ENCODE results near the gene BLOC1S5. TPM values are rescaled to one million over a fixed set of nuclear protein-coding genes. Genes with fewer than 3 reads are reported as not detected.

The BLOC1S5 gene
- total and polyA plus RNA-seq, 2 experiments from 2014 or later, result 13.1 to 14.0 TPM

GRCh38 chr6:8102122-8102958 lies 38.2 kb upstream of the BLOC1S5 start, which contains the start of gene EEF1E1:
TSS of gene EEF1E1 (minus strand) at chr6:8102548. CDS start at chr6:8102521, 27 bp downstream.
- Histone ChIP-seq H3K4me3 (peak within 1 kb of the TSS; percentile 93), H3K27ac (peak within 1 kb of the TSS; percentile 53), H3K9me3 (ENCODE audit: low read depth) (no peaks in the 10 kb centered on the region), H3K36me3 (ENCODE audit: low read depth) (no peaks in the 10 kb centered on the region), H4K20me1 (ENCODE audit: insufficient read depth) (no peaks in the 10 kb centered on the region), H3K79me2 (ENCODE audit: insufficient read depth) (peaks cover 45% of the 10 kb centered on the region), H2AFZ (peak within 1 kb of the TSS; percentile 92), H3K9ac (peak within 1 kb of the TSS; percentile 85), H3K4me2 (ENCODE audit: unreplicated experiment) (peak within 1 kb of the TSS; percentile 90), H3K4me1 (ENCODE audit: insufficient read depth) (peaks cover 4% of the 10 kb centered on the region), H3F3A (ENCODE audit: insufficient read depth) (peaks cover 5% of the 10 kb centered on the region; the same call in 1 of the 2 replicates), H3K27me3 (replicated peaks; ENCODE audit: insufficient read depth) (no peaks in the 10 kb centered on the region), H3K9me2 (ENCODE audit: insufficient read depth) (no peaks in the 10 kb centered on the region)
- no peak for TF ChIP-seq EZH2 (IDR thresholded peaks at IDR 0.05; ENCODE audit: insufficient read depth, poor library complexity, severe bottlenecking)
- no peak for TF ChIP-seq EZH2phosphoT487 (IDR thresholded peaks at IDR 0.05; ENCODE audit: insufficient read depth, low read depth)
- peak; percentile 98 for DNase-seq
- in situ Hi-C loops (cut with MboI), result no loop called here
- WGBS, 2 experiments (ENCODE audit: low coverage in 1 of 2, low lambda C conversion rate in 2 of 2, missing lambda C conversion rate in 2 of 2), result 1% methylated on average over 34 to 38 of the region's 43 CpGs

DNA sequence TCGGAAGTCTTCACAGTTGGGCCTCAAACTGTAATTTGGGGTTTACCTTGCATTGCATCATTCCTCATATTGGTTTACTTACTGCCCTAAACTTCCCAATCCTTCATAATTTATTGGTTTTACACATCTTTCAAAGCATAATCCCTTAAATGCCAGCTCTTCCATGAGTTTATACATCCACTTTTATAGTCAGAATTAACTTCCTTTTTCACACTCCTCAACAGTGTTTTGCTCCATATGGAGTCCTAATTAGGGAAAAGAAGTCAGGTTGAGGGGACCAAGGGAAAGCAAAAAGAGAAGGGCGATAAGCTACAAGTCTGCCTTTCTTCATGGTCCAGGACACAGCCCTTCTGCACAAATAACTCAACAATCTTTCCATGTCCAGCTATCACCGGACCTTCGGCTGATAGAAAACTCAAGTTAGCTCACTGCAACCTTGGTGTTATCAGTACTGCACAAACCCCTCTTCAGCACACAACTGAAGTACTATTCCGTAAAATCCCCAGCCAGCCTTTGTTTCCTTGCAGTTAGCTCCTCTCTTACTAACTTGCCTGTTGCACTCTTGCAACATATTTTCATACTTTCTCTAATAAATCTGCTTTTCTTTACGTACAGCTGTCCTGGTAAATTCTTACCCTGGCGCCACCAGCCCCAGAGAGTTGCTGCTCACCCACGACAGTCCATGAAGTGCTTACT lies 36.1 kb upstream of the BLOC1S5 start:
- TF ChIP-seq EZH2 (IDR thresholded peaks at IDR 0.05; ENCODE audit: insufficient read depth, poor library complexity, severe bottlenecking) (no peak), EZH2phosphoT487 (IDR thresholded peaks at IDR 0.05; ENCODE audit: insufficient read depth, low read depth) (no peak)
- no peaks in the 10 kb centered on the region for H3K9me2 ChIP-seq (ENCODE audit: insufficient read depth)
- H3F3A ChIP-seq (ENCODE audit: insufficient read depth), result peaks cover 5% of the 10 kb centered on the region; the same call in 1 of the 2 replicates
- H3K27me3 ChIP-seq (replicated peaks; ENCODE audit: insufficient read depth), result no peaks in the 10 kb centered on the region
- H3K9ac ChIP-seq, result no peak overlapping the region
- H3K4me2 ChIP-seq (ENCODE audit: unreplicated experiment), result no peak overlapping the region
- no peak overlapping the region for H2AFZ ChIP-seq
- WGBS, 2 experiments (ENCODE audit: low coverage in 1 of 2, low lambda C conversion rate in 2 of 2, missing lambda C conversion rate in 2 of 2), result 96 to 99% methylated on average over 8 of the region's 8 CpGs
- H3K9me3 ChIP-seq (ENCODE audit: low read depth), result no peaks in the 10 kb centered on the region
- in situ Hi-C loops (cut with MboI), result no loop called here
- no peak overlapping the region for H3K27ac ChIP-seq
- peaks cover 13% of the 10 kb centered on the region; the same call in 1 of the 2 replicates for H3K36me3 ChIP-seq (ENCODE audit: low read depth)
- H3K4me3 ChIP-seq, result no peak overlapping the region
- DNase-seq, result no peak
- H4K20me1 ChIP-seq (ENCODE audit: insufficient read depth), result no peaks in the 10 kb centered on the region
- H3K79me2 ChIP-seq (ENCODE audit: insufficient read depth), result peaks cover 57% of the 10 kb centered on the region
- H3K4me1 ChIP-seq (ENCODE audit: insufficient read depth), result peaks cover 4% of the 10 kb centered on the region

GRCh38 chr6:8090650-8091049 lies 26.5 kb upstream of the BLOC1S5 start:
- Histone ChIP-seq H3K27me3 (replicated peaks; ENCODE audit: insufficient read depth) (no peaks in the 10 kb centered on the region), H3K79me2 (ENCODE audit: insufficient read depth) (peaks cover 23% of the 10 kb centered on the region), H3K4me3 (no peak overlapping the region), H3K27ac (no peak overlapping the region), H3K4me1 (ENCODE audit: insufficient read depth) (peaks cover 5% of the 10 kb centered on the region), H3F3A (ENCODE audit: insufficient read depth) (peaks cover 9% of the 10 kb centered on the region), H3K4me2 (ENCODE audit: unreplicated experiment) (no peak overlapping the region), H3K9me2 (ENCODE audit: insufficient read depth) (no peaks in the 10 kb centered on the region), H3K9ac (no peak overlapping the region), H2AFZ (no peak overlapping the region), H3K9me3 (ENCODE audit: low read depth) (no peaks in the 10 kb centered on the region), H3K36me3 (ENCODE audit: low read depth) (peaks cover 31% of the 10 kb centered on the region), H4K20me1 (ENCODE audit: insufficient read depth) (no peaks in the 10 kb centered on the region)
- no peak for DNase-seq
- in situ Hi-C loops (cut with MboI), result no loop called here
- WGBS, 2 experiments (ENCODE audit: low coverage in 1 of 2, low lambda C conversion rate in 2 of 2, missing lambda C conversion rate in 2 of 2), result 95 to 98% methylated on average over 3 of the region's 3 CpGs
- no peak for TF ChIP-seq EZH2 (IDR thresholded peaks at IDR 0.05; ENCODE audit: insufficient read depth, poor library complexity, severe bottlenecking)
- no peak for TF ChIP-seq EZH2phosphoT487 (IDR thresholded peaks at IDR 0.05; ENCODE audit: insufficient read depth, low read depth)

DNA sequence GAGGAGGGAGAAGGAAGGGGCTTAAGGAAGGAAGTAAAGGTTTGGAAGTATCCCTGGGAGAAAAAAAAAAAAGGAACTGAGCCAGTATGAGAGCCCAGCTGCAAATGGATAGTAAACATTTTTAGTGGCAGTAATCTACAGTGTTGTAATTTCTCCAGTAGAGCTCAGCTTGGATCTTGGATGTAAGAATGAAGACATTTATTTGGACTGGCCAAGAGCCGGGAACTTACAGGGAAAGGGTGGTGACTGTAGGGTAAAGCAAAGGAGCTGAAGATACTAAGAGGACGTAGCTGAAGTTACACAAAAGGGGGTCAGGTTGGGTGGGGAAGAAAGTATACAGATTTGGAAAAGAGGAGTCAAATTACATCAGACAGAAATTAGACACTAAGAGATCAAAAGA lies 24.7 kb upstream of the BLOC1S5 start:
- no peak for DNase-seq

More for the DNA sequence above, 24.7 kb upstream of the BLOC1S5 start:
- H3K4me3 ChIP-seq, result no peak overlapping the region
- H3K4me1 ChIP-seq (ENCODE audit: insufficient read depth), result peaks cover 21% of the 10 kb centered on the region
- no peaks in the 10 kb centered on the region for H3K27me3 ChIP-seq (replicated peaks; ENCODE audit: insufficient read depth)
- in situ Hi-C loops (cut with MboI), result no loop called here
- H3K79me2 ChIP-seq (ENCODE audit: insufficient read depth), result peaks cover 7% of the 10 kb centered on the region; the same call in 1 of the 2 replicates
- no peaks in the 10 kb centered on the region for H3K9me3 ChIP-seq (ENCODE audit: low read depth)
- H4K20me1 ChIP-seq (ENCODE audit: insufficient read depth), result no peaks in the 10 kb centered on the region
- H3K4me2 ChIP-seq (ENCODE audit: unreplicated experiment), result no peak overlapping the region
- peaks cover 24% of the 10 kb centered on the region for H3F3A ChIP-seq (ENCODE audit: insufficient read depth)
- no peak overlapping the region for H3K9ac ChIP-seq
- no peak for TF ChIP-seq EZH2phosphoT487 (IDR thresholded peaks at IDR 0.05; ENCODE audit: insufficient read depth, low read depth)
- TF ChIP-seq EZH2 (IDR thresholded peaks at IDR 0.05; ENCODE audit: insufficient read depth, poor library complexity, severe bottlenecking), result no peak
- H3K27ac ChIP-seq, result no peak overlapping the region
- H3K36me3 ChIP-seq (ENCODE audit: low read depth), result peaks cover 18% of the 10 kb centered on the region
- 96 to 100% methylated on average over 2 of the region's 2 CpGs for WGBS, 2 experiments (ENCODE audit: low coverage in 1 of 2, low lambda C conversion rate in 2 of 2, missing lambda C conversion rate in 2 of 2)
- H2AFZ ChIP-seq, result no peak overlapping the region
- no peaks in the 10 kb centered on the region for H3K9me2 ChIP-seq (ENCODE audit: insufficient read depth)
